ENCODE measurements around the gene MMS19.

- TF ChIP-seq, protein P1, sequence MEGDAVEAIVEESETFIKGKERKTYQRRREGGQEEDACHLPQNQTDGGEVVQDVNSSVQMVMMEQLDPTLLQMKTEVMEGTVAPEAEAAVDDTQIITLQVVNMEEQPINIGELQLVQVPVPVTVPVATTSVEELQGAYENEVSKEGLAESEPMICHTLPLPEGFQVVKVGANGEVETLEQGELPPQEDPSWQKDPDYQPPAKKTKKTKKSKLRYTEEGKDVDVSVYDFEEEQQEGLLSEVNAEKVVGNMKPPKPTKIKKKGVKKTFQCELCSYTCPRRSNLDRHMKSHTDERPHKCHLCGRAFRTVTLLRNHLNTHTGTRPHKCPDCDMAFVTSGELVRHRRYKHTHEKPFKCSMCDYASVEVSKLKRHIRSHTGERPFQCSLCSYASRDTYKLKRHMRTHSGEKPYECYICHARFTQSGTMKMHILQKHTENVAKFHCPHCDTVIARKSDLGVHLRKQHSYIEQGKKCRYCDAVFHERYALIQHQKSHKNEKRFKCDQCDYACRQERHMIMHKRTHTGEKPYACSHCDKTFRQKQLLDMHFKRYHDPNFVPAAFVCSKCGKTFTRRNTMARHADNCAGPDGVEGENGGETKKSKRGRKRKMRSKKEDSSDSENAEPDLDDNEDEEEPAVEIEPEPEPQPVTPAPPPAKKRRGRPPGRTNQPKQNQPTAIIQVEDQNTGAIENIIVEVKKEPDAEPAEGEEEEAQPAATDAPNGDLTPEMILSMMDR (IDR thresholded peaks at IDR 0.05) = no peak
- no peak for TF ChIP-seq POLR2A (IDR thresholded peaks at IDR 0.05)
Observed at GRCh38 chr10:97451605-97452004, 46.6 kb downstream of the MMS19 start.

Data from adrenal gland (tissue), 5 donors.